HepG2 (cell line): Measurements from ENCODE around the gene CDH22. TPM values are rescaled to one million over a fixed set of nuclear protein-coding genes. Genes with fewer than 3 reads are reported as not detected.

Experiments
- ATAC-seq: fragments of 200-7000 bp; cut with Tn5 transposase; 3 replicates; pipeline ENCODE4 v1.9.1; 2020; ENCODE audit warnings: mild to moderate bottlenecking, moderate library complexity
- BruUV-seq: library from RNA; stranded (reverse); fragments of 400-500 nt; replicated peaks from 2 replicates; lab custom pipeline; 2021; lab: Mats Ljungman, UMichigan
- CTCF ChIA-PET: fragments of 300-600 bp; formaldehyde crosslinking; extraction: SDS; loops from one replicate; lab custom pipeline; 2021; ENCODE audit warnings: low total read pairs, inconsistent platforms, low intra/inter-chr PET ratio; lab: Yijun Ruan, JAX
- POLR2A ChIA-PET: fragments of 350-600 bp; sonication (Branson Sonifier 250); formaldehyde crosslinking; loops from one replicate; lab custom pipeline; 2020; ENCODE audit warnings: antibody characterized with exemption, inconsistent platforms; lab: Yijun Ruan, JAX
- DNase-seq: peaks from one replicate; pipeline ENCODE4 v3.0.0-alpha.2; 2015; ENCODE audit warnings: low spot score
- FAIRE-seq: peaks from 3 replicates; lab custom pipeline; 2011; peaks lifted over from hg19 to GRCh38; lab: Jason Lieb, UNC
- H2AFZ ChIP-seq: one replicate; pipeline ENCODE4 v1.6.1; 2011; ENCODE audit warnings: low read length, inconsistent platforms
- H3K27ac ChIP-seq: fragments of 300-600 bp; 3 replicates; pipeline ENCODE4 v1.8.0; 2011; ENCODE audit warnings: mixed run types, mild to moderate bottlenecking, mixed read lengths, low read length, inconsistent platforms; ENCODE audit not compliant: insufficient read depth; ENCODE audit errors: extremely low read length
- H3K27me3 ChIP-seq, 2 experiments: fragments of 200-600 bp in 1 of 2; 2 replicates in 1 of 2; 3 replicates in 1 of 2; pipeline versions ENCODE4 v1.6.0 to v1.8.0; 2011; ENCODE audit warnings: low read length in 2 of 2, mild to moderate bottlenecking in 2 of 2, moderate library complexity in 2 of 2, inconsistent platforms in 1 of 2; ENCODE audit not compliant: insufficient read depth in 2 of 2, control insufficient read depth in 1 of 2
- H3K36me3 ChIP-seq, 2 experiments: fragments of 200-600 bp in 1 of 2; replicated peaks in 1 of 2; 2 replicates in 1 of 2; 3 replicates in 1 of 2; pipeline versions ENCODE4 v1.5.1 to v1.8.0; 2011; ENCODE audit warnings: low read length in 2 of 2, inconsistent platforms in 1 of 2; ENCODE audit not compliant: insufficient read depth in 2 of 2, control insufficient read depth in 1 of 2
- H3K4me1 ChIP-seq: 2 replicates; pipeline ENCODE4 v1.5.1; 2012; ENCODE audit warnings: low read length, inconsistent platforms; ENCODE audit not compliant: insufficient read depth
- H3K4me2 ChIP-seq: 2 replicates; pipeline ENCODE4 v1.6.0; 2011; ENCODE audit warnings: low read depth, low read length, inconsistent platforms
- H3K4me3 ChIP-seq, 3 experiments: fragments of 200-600 bp in 1 of 3; sonication (generic), shearing (Covaris generic) in 1 of 3; replicated peaks in 1 of 3; 2 replicates each; pipeline ENCODE4 v1.5.1; 2011 to 2016; ENCODE audit warnings: low read length in 3 of 3, inconsistent platforms in 2 of 3, low read depth in 2 of 3, mild to moderate bottlenecking in 2 of 3, control low read depth in 1 of 3, mixed read lengths in 1 of 3; ENCODE audit not compliant: insufficient read depth in 1 of 3
- H3K79me2 ChIP-seq: one replicate; pipeline ENCODE4 v1.6.1; 2011; ENCODE audit warnings: low read length, inconsistent platforms; ENCODE audit not compliant: insufficient read depth
- H3K9ac ChIP-seq: 2 replicates; pipeline ENCODE4 v1.6.0; 2011; ENCODE audit warnings: mild to moderate bottlenecking, low read depth, low read length, inconsistent platforms; ENCODE audit not compliant: insufficient read depth
- H3K9me3 ChIP-seq: 2 replicates; pipeline ENCODE4 v1.5.1; 2012; ENCODE audit warnings: mild to moderate bottlenecking, low read length
- H4K20me1 ChIP-seq: 2 replicates; pipeline ENCODE4 v1.6.0; 2011; ENCODE audit warnings: inconsistent platforms, mild to moderate bottlenecking, low read length, moderate library complexity; ENCODE audit not compliant: insufficient read depth
- ARNT ChIP-seq: fragments of 450-650 bp; IDR thresholded peaks from 2 replicates; pipeline ENCODE4 v1.6.1; 2017
- CBX5 ChIP-seq: sonication (generic); formaldehyde crosslinking; IDR thresholded peaks from 2 replicates; pipeline ENCODE4 v1.4.0; 2020; ENCODE audit warnings: missing genetic modification reagents, borderline replicate concordance
- GLMP ChIP-seq: sonication (generic); formaldehyde crosslinking; IDR thresholded peaks from 2 replicates; pipeline ENCODE4 v1.9.0; 2021; ENCODE audit warnings: missing genetic modification reagents, mild to moderate bottlenecking, borderline replicate concordance
- IRF2 ChIP-seq: IDR thresholded peaks from 2 replicates; pipeline ENCODE4 v1.6.1; 2018; ENCODE audit warnings: missing genetic modification reagents, missing compliant biosample characterization
- KAT7 ChIP-seq: IDR thresholded peaks from 2 replicates; pipeline ENCODE4 v1.6.1; 2018; ENCODE audit warnings: borderline replicate concordance, missing compliant biosample characterization
- MEIS1 ChIP-seq: sonication (generic); formaldehyde crosslinking; IDR thresholded peaks from 2 replicates; pipeline ENCODE4 v1.9.0; 2021; ENCODE audit warnings: mild to moderate bottlenecking, missing genetic modification reagents, moderate library complexity, borderline replicate concordance
- MZF1 ChIP-seq: sonication (generic); formaldehyde crosslinking; IDR thresholded peaks from 2 replicates; pipeline ENCODE4 v1.8.1; 2023; ENCODE audit warnings: mild to moderate bottlenecking, missing genetic modification reagents, borderline replicate concordance
- SIN3B ChIP-seq: fragments of 150-350 bp; IDR thresholded peaks from 2 replicates; pipeline ENCODE4 v1.6.1; 2014; ENCODE audit warnings: low read length
- SUZ12 ChIP-seq: fragments of 150-350 bp; IDR thresholded peaks from 2 replicates; pipeline ENCODE4 v1.6.1; 2014; ENCODE audit warnings: low read depth, low read length
- ZBED4 ChIP-seq: sonication (generic); formaldehyde crosslinking; IDR thresholded peaks from 2 replicates; pipeline ENCODE4 v1.4.0; 2020; ENCODE audit warnings: missing genetic modification reagents, borderline replicate concordance
- ZBTB43 ChIP-seq: sonication (generic); formaldehyde crosslinking; conservative IDR thresholded peaks from 2 replicates; pipeline ENCODE4 v1.4.0; 2020; ENCODE audit warnings: missing genetic modification reagents
- ZNF30 ChIP-seq: sonication (generic); formaldehyde crosslinking; IDR thresholded peaks from 2 replicates; pipeline ENCODE4 v1.5.0; 2020; ENCODE audit warnings: mild to moderate bottlenecking, missing genetic modification reagents
- ZNF652 ChIP-seq: IDR thresholded peaks from 2 replicates; pipeline ENCODE4 v1.6.1; 2016; ENCODE audit warnings: low read depth, borderline replicate concordance
- ZNF670 ChIP-seq: sonication (generic); formaldehyde crosslinking; IDR thresholded peaks from 2 replicates; pipeline ENCODE4 v1.8.0; 2022; ENCODE audit warnings: mild to moderate bottlenecking, missing genetic modification reagents, borderline replicate concordance
- ZNF883 ChIP-seq: sonication (generic); formaldehyde crosslinking; IDR thresholded peaks from 2 replicates; pipeline ENCODE4 v1.5.1; 2020; ENCODE audit warnings: mild to moderate bottlenecking, missing genetic modification reagents; ENCODE audit errors: not compliant biosample characterization
- WGBS: methylation state at CpG from one replicate; pipeline ENCODE4 v1.1.6; 2017; ENCODE audit warnings: low lambda C conversion rate; 5-methylcytosine and 5-hydroxymethylcytosine counted together
- in situ Hi-C: cut with HindIII; loops from 2 replicates; pipeline ENCODE4 v1.10.0; 2017; ENCODE audit warnings: low pct_unique_long_range_greater_than_20kb; ENCODE audit not compliant: extremely low pct_ligation_motif_present
- intact Hi-C: fragments of 100-400 bp; cut with micrococcal nuclease; formaldehyde crosslinking; loops from one replicate; pipeline ENCODE4 v1.10.0; 2022; ENCODE audit not compliant: unreplicated experiment
- polyA plus RNA-seq, 8 experiments: library from polyadenylated mRNA; depleted of rRNA in 3 of 8; stranded (reverse) in 7 of 8; unstranded in 1 of 8; fragments of >200 nt; fragmentation: Illumina TruSeq in 4 of 8; extraction: Trizol in 4 of 8; gene quantifications; 2 replicates each; pipeline versions ENCODE4 v1.2.1 to v1.2.3, GENCODE V29; 2011 to 2016; ENCODE audit warnings: low read depth in 4 of 8, missing spikeins in 1 of 8, mixed read lengths in 1 of 8; ENCODE audit not compliant: insufficient read depth in 1 of 8
- total RNA-seq, 5 experiments: library from RNA; depleted of rRNA; stranded (reverse); fragments of >200 nt; fragmentation: Illumina TruSeq; extraction: Trizol; gene quantifications; 2 replicates each; pipeline ENCODE4 v1.2.3, GENCODE V29; 2016; ENCODE audit warnings: low read depth in 1 of 5
- TF ChIP-seq, protein P1 (sequence below): sonication (generic); formaldehyde crosslinking; IDR thresholded peaks from 2 replicates; pipeline ENCODE4 v1.4.0; 2020; ENCODE audit warnings: low read depth, mild to moderate bottlenecking, missing genetic modification reagents
- TF ChIP-seq, protein P2 (sequence below): sonication (generic); formaldehyde crosslinking; IDR thresholded peaks from 2 replicates; pipeline ENCODE4 v1.4.0; 2020; ENCODE audit warnings: mild to moderate bottlenecking, missing genetic modification reagents

CDH22 gene
- total and polyA plus RNA-seq, 2 of the 13 experiments (the other 11 are each of a cell fraction or from before 2014, with no cell fraction given): not detected

DNA sequence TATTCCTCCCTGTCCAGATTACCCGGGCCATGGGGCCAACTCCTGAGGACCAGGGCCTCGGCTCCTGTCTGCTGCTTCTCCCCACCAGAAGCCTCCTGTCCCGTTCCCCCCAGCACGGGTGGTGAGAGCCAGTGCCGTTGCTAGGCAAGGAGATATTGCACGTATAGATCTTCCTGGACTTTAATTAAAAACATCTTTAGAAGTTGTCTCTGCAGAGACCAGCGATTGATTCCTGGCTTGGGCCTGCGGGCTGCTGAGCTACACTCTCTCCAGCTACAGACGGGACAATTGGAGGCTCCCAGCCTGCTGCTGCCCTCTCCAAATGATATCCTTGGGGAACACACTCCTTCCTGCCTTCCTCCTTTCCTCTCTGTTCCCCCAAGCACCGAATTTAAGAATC lies 74.6 kb downstream of the CDH22 start (continued):
- no peak for TF ChIP-seq MZF1
- TF ChIP-seq SIN3B: no peak
- TF ChIP-seq ZNF883 (CRISPR knock-in tag): no peak
- TF ChIP-seq ZNF30: no peak

GRCh38 chr20:46232539-46232938 lies 75.8 kb downstream of the CDH22 start:
- Histone ChIP-seq H3K27me3 (no peaks in the 10 kb centered on the region), H3K4me3 (no peak overlapping the region), H3K4me1 (no peaks in the 10 kb centered on the region), H3K9ac (no peak overlapping the region), H3K79me2 (no peaks in the 10 kb centered on the region), H3K36me3 (no peaks in the 10 kb centered on the region), H4K20me1 (peaks cover 9% of the 10 kb centered on the region; the same call in 1 of the 2 replicates), H3K27ac (no peak overlapping the region), H3K4me2 (no peak overlapping the region), H2AFZ (no peak overlapping the region), H3K9me3 (no peaks in the 10 kb centered on the region)
- FAIRE-seq (no peak), ATAC-seq (no peak), DNase-seq (no peak)
- in situ Hi-C loops (no loop called here), intact Hi-C loops (no loop called here)
- BruUV-seq: no TSS peak
- 0% methylated on average over 4 of the region's 4 CpGs for WGBS
- POLR2A ChIA-PET: no interaction called here
- TF ChIP-seq ZNF670 (no peak), CBX5 (CRISPR knock-in tag) (no peak), IRF2 (CRISPR knock-in tag) (no peak), ARNT (no peak), SUZ12 (no peak), GLMP (CRISPR knock-in tag) (no peak), ZNF652 (CRISPR knock-in tag) (no peak), ZBTB43 (CRISPR knock-in tag) (no peak), ZBED4 (no peak), MEIS1 (CRISPR knock-in tag) (no peak), KAT7 (no peak)
- TF ChIP-seq, protein P1, sequence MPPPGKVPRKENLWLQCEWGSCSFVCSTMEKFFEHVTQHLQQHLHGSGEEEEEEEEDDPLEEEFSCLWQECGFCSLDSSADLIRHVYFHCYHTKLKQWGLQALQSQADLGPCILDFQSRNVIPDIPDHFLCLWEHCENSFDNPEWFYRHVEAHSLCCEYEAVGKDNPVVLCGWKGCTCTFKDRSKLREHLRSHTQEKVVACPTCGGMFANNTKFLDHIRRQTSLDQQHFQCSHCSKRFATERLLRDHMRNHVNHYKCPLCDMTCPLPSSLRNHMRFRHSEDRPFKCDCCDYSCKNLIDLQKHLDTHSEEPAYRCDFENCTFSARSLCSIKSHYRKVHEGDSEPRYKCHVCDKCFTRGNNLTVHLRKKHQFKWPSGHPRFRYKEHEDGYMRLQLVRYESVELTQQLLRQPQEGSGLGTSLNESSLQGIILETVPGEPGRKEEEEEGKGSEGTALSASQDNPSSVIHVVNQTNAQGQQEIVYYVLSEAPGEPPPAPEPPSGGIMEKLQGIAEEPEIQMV: no peak
- TF ChIP-seq, protein P2, sequence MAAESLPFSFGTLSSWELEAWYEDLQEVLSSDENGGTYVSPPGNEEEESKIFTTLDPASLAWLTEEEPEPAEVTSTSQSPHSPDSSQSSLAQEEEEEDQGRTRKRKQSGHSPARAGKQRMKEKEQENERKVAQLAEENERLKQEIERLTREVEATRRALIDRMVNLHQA (CRISPR knock-in tag): no peak
- CTCF ChIA-PET: no interaction called here
